Ovary (tissue), 9 donors: ENCODE data around the gene GSN. TPM values are rescaled to one million over a fixed set of nuclear protein-coding genes. Genes with fewer than 3 reads are reported as not detected.

Experiments
- DNase-seq, 5 donors: peaks; one replicate each; pipeline ENCODE4 v3.0.0-alpha.2; 2019 to 2020
- H3K27ac ChIP-seq, 2 donors: fragments of 200-600 bp; one replicate each; pipeline versions ENCODE4 v1.5.1 to v1.8.0; 2019 to 2022
- H3K27me3 ChIP-seq: fragments of 200-600 bp; one replicate; pipeline ENCODE4 v1.8.0; 2022
- H3K36me3 ChIP-seq: fragments of 200-600 bp; sonication (generic); one replicate; pipeline ENCODE4 v1.5.1; 2019
- H3K4me1 ChIP-seq: one replicate; pipeline ENCODE4 v1.8.1; 2013; ENCODE audit warnings: mild to moderate bottlenecking, moderate library complexity; ENCODE audit not compliant: insufficient read depth
- H3K4me3 ChIP-seq: fragments of 200-600 bp; sonication (generic); one replicate; pipeline ENCODE4 v1.5.1; 2017
- H3K9me3 ChIP-seq, 2 donors: fragments of 200-600 bp in 1 of 2; sonication (generic) in 1 of 2; one replicate each; pipeline versions ENCODE4 v1.5.1 to v1.8.1; 2013 to 2019; ENCODE audit warnings: mild to moderate bottlenecking in 1 of 2, moderate library complexity in 1 of 2
- CTCF ChIP-seq, 3 donors: fragments of 450-650 bp in 2 of 3; fragments of 200-600 bp in 1 of 3; IDR thresholded peaks; one replicate each; pipeline versions ENCODE4 v1.5.1 to v1.8.0; 2016 to 2022; ENCODE audit warnings: antibody characterized with exemption in 3 of 3, mild to moderate bottlenecking in 1 of 3
- EP300 ChIP-seq: sonication (generic); formaldehyde crosslinking; IDR thresholded peaks from one replicate; pipeline ENCODE4 v1.6.1; 2017; ENCODE audit warnings: antibody characterized with exemption
- POLR2A ChIP-seq: fragments of 450-650 bp; IDR thresholded peaks from one replicate; pipeline ENCODE4 v1.6.1; 2017; ENCODE audit warnings: antibody characterized with exemption, mild to moderate bottlenecking, moderate library complexity
- WGBS, 3 donors: extraction: QIAGEN DNeasy Blood & Tissue Kit in 1 of 3; methylation state at CpG; one replicate each; pipeline versions ENCODE4 v1.1.5 to v1.1.7; 2013 to 2017; 5-methylcytosine and 5-hydroxymethylcytosine counted together
- intact Hi-C, 4 donors: fragments of 100-400 bp; cut with DNase I; formaldehyde crosslinking; loops; one replicate each; pipeline versions ENCODE4 v1.11.0 to v1.15.1; 2022 to 2023
- polyA plus RNA-seq, 2 donors: library from polyadenylated mRNA; stranded (reverse); fragments of 200-250 nt in 1 of 2; fragments of 350-450 nt in 1 of 2; fragmentation: Illumina TruSeq in 1 of 2; extraction: RNeasy Lipid Tissue Mini Kit (QIAGEN cat#74804) in 1 of 2; gene quantifications; one replicate each; pipeline ENCODE4 v1.2.3, GENCODE V29; 2013 to 2014
- total RNA-seq, 7 donors: library from RNA; depleted of rRNA in 2 of 7; stranded (reverse); fragments of >200 nt in 2 of 7; fragmentation: NEBNext Ultra II Directional in 3 of 7; extraction: Animal tissue kit (Norgen Biotek cat#: 25700) in 3 of 7; gene quantifications; one replicate each; pipeline versions ENCODE4 v1.1.0 to v1.2.4, GENCODE V29; 2016 to 2023
- donor health status: DM: no; HTN: no; CAD: no; lungs with moderate emphysema.
- donor health status: DM: no; HTN: no; CAD: no.
- donor health status: Bipolar disorder and iron deficiency.
- donor health status: DM: yes; HTN: yes; CAD: no.
- donor health status: DM: no; HTN: no; CAD: no.
- donor health status: DM: yes; HTN: yes; CAD: no.

The GSN gene
- total and polyA plus RNA-seq, 9 donors = 188 to 706 (median 370) TPM

GRCh38 chr9:121309171-121309570 is 41.2 kb downstream of the GSN start:
- H3K4me3 ChIP-seq = no peak overlapping the region
- no peaks in the 10 kb centered on the region for H3K36me3 ChIP-seq
- intact Hi-C loops = no loop called here

GRCh38 chr9:121309833-121310425 is 42.0 kb downstream of the GSN start:
- Histone ChIP-seq H3K27ac (no peak overlapping the region), H3K27me3 (no peaks in the 10 kb centered on the region), H3K4me1 (no peaks in the 10 kb centered on the region), H3K9me3 (no peaks in the 10 kb centered on the region), H3K4me3 (no peak overlapping the region), H3K36me3 (no peaks in the 10 kb centered on the region)
- 89 to 97% (median 97%) methylated on average over 7 of the region's 7 CpGs for WGBS, 3 donors
- no peak for DNase-seq
- TF ChIP-seq CTCF (IDR thresholded peaks at IDR 0.05) (no peak), POLR2A (no peak), EP300 (no peak)
- intact Hi-C loops = no loop called here

More at GRCh38 chr9:121309171-121309570, 41.2 kb downstream of the GSN start:
- Histone ChIP-seq H3K4me1 (no peaks in the 10 kb centered on the region), H3K9me3 (no peaks in the 10 kb centered on the region), H3K27ac (no peak overlapping the region), H3K27me3 (no peaks in the 10 kb centered on the region)
- TF ChIP-seq EP300 = no peak
- no peak for TF ChIP-seq POLR2A
- no peak for TF ChIP-seq CTCF (IDR thresholded peaks at IDR 0.05)
- peak in 1 of 5 donors; percentile 26 for DNase-seq
- WGBS, 3 donors = 83 to 91% (median 86%) methylated on average over 6 of the region's 6 CpGs

- TF ChIP-seq POLR2A = no peak
- TF ChIP-seq CTCF (IDR thresholded peaks at IDR 0.05) = no peak
- TF ChIP-seq EP300 = no peak
- Histone ChIP-seq H3K4me3 (no peak overlapping the region), H3K4me1 (no peaks in the 10 kb centered on the region), H3K9me3 (no peaks in the 10 kb centered on the region), H3K27ac (no peak overlapping the region), H3K36me3 (no peaks in the 10 kb centered on the region), H3K27me3 (no peaks in the 10 kb centered on the region)
- peak in 1 of 5 donors; percentile 10 for DNase-seq
- intact Hi-C loops = no loop called here
- WGBS, 3 donors = 77 to 83% (median 77%) methylated on average over 9 of the region's 9 CpGs
Observed at GRCh38 chr9:121310571-121310970, 42.6 kb downstream of the GSN start.

GRCh38 chr9:121312169-121312568 is 44.2 kb downstream of the GSN start:
- Histone ChIP-seq H3K4me1 (no peaks in the 10 kb centered on the region), H3K9me3 (no peaks in the 10 kb centered on the region), H3K36me3 (no peaks in the 10 kb centered on the region), H3K4me3 (no peak overlapping the region), H3K27me3 (no peaks in the 10 kb centered on the region), H3K27ac (no peak overlapping the region)
- 89 to 93% (median 91%) methylated on average over 17 of the region's 17 CpGs for WGBS, 3 donors
- peak in 1 of 5 donors; percentile 16 for DNase-seq
- TF ChIP-seq CTCF (IDR thresholded peaks at IDR 0.05) = no peak
- no peak for TF ChIP-seq POLR2A
- TF ChIP-seq EP300 = no peak
- intact Hi-C loops = no loop called here
